Activated T-helper 9 cell treated with anti-CD3 and anti-CD28 coated beads, Interleukin-2, amount 50 U/mL, for 16 hours (primary cell): ENCODE results near the gene SETBP1.

Experiments used
- DNase-seq: peaks from one replicate; pipeline ENCODE4 v3.0.0-alpha.2; 2020; ENCODE audit warnings: low read depth

Gene SETBP1

DNA sequence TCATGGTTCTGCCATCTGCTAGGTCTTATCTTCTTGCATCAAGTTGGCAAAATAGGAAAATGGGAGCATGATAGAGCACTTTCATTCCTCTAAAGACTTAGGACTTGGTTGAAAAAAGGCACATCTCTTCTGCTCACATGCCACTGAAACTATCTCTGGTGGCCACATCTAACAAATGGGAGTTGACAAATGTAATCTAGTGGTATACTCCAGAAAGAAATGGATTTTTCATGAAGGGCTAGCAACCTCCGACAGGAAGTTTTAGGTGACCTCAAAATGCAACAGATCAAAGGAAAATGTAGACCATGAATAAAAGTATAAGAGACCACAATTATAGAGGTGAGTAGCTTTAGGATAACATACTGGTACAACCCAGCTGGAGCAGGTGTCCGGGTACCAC is 224.1 kb downstream of the SETBP1 start:
- no peak for DNase-seq

DNA sequence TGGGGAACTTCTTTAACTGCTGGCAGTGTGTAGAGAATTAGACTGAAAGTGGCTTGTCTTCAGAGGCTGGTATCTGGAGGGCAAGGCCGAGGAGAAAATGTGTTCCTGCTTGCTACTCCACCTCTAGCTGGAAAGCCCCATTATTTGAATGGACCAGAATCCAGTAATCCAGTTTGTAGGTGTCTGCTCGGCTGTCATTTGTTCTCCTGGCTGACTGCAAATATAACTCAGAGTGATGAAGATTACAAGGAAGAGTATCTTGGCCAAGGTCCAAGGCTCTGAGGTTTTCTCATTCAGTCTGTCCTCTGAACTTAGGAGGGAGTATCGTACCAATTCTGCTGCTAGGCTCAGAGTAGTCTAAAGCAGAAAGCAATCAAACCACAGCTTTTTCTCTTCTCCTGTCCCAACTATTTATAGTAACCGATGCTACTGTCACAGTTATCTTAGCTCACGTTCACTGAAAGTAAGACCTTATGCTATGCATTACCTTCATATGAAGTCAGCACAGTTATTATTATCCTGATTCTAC is 228.6 kb downstream of the SETBP1 start:
- no peak for DNase-seq

DNA sequence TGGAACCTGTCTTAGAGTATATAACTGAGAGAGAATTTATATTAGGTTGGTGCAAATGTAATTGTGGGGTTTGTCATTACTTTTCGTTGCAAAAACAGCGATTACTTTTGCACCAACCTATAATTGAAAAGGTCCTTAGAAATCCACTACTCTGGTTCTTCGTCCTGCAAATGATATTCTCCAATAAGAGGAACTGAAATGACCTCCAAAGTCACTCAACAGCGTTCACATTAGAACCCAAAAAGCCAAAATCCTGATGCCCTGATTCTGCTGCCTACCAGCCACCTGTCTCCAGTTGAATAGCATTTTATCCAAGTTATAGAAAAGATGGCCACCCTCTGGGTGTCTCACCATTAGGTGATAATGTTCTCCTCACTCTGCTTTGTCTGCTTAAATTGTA is 230.6 kb downstream of the SETBP1 start:
- DNase-seq = no peak

DNA sequence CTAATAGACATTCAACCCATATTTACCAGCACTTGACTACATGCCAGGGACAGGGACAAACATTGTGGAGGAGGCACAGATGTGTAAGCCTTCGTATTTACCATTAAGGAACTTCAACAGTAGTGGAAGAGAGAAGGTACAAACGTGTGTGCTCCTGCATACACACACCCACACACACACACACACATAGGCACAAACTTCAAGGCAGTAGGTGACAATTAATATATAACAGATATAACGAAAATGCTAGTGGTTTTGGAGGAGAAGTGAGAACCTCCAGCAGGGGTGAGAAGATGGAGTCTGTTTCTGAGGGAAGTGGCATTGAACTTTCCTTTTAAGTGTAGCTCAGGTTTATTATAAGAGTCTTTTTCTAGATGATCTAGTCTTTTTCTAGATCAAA is 231.1 kb downstream of the SETBP1 start:
- DNase-seq = no peak

DNA sequence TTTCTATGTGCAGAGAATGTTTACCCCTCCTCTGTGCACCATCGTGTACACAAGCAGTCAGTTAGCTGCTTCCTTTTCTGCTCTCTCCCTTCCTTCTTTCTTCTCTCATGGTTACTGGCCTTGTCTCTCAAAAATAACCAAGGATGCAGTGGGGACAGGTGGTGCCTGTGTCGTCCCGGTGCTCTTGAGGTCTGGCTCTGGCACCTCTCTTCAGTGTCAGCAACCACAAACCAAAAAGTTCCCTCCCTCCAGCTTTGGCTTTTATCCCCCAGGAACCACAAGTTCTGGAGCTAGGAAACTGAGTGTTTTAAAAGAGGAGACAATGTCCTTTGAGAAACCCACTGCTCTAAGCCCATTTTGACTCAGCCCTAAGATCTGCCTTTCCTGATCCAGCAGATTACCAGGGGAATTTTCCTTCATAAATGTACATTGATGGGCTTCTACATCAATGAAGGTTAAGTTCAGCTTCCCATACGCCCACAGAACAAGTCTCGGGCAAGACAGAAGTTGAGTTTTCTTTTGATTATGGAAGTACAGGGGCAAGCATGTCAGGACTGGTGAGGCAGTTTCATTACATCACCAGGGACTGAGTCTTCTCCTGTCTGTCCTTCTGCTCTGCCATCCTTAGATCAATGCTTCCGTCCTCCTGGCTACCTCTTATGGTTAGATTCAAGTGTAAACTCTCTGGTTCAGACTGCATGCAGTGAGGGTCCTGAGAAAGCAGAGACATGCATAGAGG is 232.2 kb downstream of the SETBP1 start:
- DNase-seq = no peak

DNA sequence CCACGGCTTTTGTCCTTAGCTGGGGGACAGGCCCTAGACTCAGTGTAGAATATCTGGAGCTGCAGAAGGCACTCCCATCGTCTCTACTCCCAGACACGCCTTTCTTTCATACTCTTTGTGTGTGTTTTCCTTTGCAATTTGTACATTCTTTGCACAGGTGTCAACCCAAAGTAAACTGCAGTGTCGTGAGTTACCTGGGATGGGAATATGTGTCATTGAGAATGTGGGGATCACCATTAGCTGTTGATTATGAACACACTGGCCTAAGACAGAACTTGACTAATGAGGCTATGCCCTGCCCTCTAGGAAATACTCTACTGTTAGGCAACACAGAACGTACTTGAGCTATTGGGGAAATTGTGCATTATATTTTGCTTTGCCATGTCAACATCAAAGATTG is 233.3 kb downstream of the SETBP1 start:
- DNase-seq = no peak

DNA sequence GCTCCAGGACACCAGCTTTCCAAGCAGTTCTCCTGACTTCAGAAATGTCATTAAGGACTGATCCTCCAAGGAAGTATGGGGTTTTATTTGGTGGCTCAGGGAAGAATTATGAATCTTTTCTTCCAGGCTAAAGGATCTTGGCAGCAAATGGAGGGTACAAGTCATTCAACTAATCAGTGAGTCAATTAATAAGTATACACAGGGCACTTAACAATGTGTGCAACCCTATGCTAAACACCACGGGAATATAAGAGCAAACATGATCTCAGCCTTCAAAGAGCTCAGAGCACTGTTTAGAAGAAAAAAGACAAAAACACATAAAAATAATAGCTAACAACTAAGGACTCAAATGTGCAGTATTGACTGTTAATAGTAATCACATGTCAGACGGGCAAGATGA is 234.5 kb downstream of the SETBP1 start:
- no peak for DNase-seq

DNA sequence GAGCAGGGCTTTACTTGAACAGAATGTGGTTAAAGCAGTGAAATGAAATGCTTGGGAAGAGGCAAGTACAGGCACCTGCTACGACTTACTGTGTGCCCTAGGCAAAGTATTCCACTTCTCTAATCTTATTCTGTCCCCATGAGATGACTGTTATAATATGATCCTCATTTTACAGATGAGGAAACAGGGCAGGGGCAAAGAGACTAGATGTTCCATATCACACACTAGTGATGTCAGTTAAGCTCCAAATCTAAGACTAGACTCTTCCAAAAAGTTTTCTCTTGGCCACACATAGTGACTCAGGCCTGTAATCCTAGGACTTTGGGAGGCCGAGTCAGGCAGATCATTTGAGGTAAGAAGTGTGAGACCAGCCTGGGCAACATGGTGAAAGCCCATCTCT is 235.0 kb downstream of the SETBP1 start:
- no peak for DNase-seq

DNA sequence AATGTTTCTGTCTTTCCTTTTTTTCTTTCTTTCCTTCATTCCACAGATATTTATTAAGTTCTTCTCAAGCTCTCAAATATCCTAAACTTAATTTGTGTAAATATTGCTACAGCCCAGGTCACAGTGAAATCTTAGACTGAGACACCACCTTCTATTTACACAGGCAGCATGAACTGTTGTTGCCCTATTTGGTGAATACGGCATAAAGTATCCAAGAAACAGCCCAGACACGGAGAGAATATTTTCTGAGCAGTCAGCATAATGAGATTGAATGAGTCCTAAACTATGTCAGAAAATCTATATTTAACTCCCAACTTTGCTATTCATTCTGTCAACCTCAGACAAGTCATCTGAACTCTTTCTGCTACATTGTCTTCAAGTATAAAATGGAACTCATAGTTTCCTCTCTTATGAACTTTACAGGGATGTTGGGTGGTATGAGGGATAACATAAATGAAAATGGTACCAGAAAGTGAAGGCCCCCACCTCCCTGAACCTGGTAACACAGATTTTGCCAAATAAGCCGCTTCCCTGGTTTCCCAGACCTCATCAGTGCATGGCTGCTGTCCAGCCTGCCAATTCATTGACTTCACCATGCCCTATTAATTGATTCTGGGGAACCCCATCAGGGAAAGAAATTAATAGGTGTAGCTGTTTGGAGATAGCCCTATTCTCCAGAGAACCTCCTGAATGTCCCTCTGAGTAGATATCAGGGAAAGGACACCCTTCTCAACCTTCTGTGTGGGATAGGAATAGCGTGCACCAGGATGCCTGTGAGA is 235.9 kb downstream of the SETBP1 start:
- no peak for DNase-seq

DNA sequence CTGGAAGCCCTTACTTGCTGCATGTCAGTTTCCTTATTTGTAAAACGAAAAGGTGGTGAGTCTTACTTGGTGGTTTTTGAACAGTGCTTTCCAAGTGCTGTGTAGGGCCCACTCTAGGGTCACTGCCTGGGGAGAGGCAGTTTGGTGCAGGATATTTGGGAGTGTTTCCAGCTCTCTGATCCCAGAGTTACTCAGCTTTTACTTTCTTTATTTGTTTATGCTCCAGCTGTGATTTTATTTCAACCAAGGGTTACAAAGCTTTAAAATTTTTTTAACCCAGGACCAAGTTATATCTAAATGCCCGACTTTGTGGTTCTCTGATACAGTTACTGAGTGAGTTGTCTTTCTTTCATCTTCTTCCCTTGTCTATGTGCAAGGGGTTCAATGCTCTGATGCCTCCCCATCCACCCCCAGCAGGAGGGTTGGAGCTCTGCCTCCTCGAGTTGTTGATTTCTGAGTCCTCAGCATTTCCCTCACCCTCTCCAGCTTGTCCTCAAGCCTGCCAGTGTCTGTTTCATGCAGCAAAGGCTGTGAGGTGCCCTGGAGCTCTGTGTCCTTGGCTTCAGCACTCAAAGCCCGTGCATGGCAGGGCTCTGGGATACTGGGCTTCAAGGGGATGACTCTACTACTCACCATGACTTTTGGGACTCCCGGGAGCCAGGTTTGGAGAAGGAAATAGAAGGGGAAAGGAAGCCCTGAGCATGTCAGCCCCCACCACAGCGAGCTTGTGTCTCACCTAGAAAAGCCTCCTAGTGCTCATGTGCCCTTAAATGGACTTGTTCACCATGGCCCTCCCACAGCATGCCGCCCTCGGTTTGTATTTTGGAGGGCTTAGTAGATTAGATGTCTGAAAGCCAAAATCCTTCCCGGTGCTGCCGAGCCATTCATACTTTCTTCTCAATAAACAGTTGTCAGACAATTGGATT is 236.8 kb downstream of the SETBP1 start:
- no peak for DNase-seq

DNA sequence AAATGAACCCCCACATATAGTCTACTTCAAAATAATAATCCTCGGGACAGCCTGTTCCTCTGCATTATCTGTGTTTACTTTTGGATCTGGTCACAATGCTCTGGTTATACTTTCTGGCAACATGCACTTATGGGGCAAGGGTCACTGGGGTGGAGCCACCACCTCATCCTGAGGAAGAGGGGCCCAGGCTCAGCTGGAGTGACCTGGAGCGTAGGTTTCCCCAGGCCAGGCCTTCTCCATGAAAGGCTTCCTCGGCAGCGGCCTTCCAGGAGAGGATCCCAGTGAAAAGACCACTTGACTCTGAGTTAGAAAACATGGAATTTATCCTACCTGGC is 237.4 kb downstream of the SETBP1 start:
- DNase-seq = no peak

DNA sequence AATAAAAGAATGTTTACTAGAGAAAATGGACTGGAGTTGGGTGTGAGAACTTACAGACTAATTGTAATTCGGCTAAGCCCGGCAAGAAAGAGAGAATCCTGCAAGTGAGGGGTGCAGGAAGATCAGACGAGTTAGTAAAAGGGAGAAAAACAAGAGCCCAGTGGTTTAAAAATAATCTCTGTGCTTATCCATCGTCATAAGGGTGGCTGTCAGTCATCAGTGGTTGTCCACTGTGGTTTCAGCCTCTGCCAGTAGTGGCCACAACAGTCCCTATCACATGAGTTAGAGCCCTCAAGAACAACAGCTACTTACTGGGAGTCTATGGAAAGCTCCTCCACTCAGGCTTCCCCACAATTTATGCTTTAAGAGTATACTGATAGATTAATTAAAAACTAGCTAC is 239.8 kb downstream of the SETBP1 start:
- no peak for DNase-seq

DNA sequence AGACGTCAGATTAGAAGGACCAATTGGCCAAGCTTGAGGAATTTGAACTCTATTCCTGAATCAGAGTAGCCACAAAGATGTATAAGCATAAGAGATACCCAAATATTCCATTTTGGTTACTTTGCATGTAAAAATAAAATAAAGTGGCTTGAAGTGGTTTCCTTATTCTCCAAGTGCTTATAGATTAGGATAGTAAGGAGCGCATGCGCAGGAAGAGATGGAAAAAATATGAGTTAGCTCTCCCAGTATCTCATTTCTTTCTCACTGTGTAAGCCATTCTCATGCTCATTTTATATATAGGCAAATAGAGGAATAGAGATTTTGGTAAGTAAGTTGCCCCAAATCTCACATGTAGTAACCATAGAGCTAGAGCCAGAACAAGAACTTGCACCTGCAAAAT is 241.3 kb downstream of the SETBP1 start:
- DNase-seq = no peak

DNA sequence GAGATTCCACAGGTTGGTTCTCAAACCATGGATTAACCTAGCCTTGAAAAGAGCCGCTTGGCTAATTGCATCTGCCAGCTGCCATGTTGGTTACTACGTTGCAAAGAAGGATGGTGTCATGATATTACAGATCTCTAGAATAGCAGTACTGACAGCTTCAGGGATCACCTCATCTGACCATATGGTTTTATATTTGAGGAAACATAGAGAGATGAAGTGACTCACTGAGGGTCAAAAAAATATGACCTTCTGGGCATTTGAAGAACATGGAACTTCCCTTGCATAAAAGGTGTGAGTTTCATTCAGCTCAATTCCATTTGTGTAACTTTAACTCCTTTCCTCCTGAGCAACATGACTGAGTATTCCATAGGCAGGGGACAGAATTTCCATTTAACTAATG is 242.3 kb downstream of the SETBP1 start:
- DNase-seq = no peak

DNA sequence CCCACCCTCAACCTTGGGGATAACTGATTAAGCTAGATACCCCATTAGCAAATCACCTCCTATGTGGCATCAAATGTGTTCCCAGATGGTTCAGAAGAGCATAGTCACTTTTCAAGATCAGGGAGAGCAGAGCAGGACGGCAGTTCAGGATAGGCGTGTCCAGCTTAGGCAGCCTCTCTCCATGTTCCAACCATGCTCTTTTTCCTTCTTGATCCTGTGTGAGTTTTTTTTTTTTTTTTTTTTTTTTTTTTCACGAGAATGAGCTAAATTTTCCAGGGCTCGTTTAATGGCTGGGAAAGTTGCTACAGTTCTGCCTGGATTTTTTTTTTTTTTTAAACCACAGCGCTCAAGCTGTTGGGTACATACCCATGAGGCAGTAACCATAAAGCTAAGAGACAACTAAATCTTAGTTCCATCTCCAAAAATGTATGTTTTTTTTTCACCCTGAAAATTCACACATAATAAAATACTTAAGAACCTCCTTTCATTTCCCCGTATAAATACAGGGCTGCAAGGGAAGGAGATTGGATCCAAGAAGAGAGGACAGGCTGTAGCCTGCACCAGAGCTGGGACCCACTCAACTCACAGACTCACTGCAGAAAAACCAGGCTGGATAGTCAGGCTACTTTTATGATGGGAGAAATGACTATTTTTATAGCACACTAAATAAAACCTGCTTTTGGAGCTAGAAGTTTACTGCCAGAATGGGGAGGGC is 244.3 kb downstream of the SETBP1 start:
- no peak for DNase-seq

DNA sequence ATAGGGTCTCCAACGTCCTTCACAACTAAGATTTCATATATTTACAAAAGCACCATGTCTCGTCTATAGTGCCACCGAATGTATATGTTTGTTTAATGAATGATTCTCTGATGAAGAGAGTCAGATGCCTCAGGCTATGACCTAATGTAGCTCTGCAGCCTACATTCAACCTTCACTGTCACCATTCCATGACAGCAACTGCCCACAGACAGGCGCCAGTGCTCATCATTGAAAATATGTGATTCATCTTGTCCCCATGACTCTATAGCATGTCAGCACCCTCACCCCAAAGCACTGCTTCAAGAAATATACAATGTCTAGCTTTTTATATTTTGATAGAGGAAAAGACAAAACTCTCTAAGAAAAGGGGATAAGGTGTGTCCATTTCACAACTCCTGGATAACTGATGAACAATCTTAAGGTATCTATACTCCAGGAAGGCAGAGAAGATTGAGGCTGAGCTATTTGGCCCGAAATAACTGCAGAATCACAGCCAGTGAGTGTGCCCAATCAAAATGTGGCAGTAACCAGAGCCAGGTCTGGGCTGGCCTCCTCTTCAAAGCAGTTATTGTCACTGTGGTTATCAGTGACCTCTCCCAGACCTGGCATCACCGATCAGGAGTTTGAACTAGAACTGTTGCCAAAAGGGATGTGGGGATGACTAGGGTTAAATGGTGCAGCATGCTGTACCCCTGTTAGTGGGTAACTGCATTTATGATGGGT is 246.6 kb downstream of the SETBP1 start:
- no peak for DNase-seq

DNA sequence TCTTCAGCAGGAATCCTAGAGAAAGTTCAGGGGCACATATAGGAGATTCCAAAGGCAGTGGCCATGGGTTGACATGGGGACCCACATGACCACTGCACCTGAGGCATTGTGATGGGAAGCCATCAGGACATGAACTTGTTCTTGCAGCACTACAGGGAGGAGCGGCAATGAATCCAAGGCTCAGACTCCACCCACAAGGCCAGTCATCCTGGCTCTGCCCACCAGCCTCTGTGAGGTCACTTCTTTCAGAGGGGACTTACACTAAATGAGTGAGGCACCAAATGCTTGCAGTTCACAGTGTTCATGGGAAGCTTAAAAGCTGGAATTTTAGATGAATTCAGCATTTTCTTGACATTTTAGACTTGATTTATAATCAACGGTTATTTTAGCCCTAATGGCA is 254.2 kb downstream of the SETBP1 start:
- DNase-seq = no peak

DNA sequence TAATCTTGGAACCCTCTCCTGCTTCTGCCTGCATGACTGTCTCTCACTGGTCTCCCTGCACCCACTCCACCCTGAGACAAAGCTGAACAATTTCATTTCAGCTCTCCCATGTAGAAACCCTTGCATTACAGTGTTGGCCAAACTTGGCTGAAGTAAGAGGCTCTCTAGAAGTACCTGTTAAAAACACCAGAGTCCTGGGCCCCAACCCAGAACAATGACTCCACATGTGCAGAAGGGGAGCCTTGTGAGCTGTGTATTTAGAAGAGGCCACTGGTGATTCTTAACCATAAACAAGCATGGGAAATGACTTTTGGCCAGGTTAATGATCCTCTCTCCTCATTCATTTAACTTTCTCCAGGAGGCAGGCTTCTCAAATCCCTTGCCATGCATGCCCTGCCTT is 254.8 kb downstream of the SETBP1 start:
- no peak for DNase-seq

DNA sequence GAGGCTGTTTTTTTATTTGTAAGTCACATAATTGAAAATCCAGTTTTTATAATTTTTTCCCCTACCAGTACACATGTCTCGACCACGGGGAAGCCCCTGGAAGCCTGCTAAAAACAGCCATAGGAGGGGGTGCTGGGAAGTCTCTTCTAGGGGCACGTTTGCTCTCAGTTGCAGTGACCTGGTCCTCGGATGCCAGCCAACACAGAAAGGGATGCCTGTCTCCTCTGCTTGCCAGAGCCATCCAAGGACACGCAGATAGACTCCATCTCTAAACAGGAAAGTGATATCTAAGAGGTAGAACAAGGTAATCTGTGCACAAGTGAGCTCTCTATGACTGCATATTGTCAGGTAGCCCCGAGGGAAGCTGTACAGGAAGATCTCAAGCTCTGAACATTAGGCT is 255.8 kb downstream of the SETBP1 start:
- DNase-seq = no peak

DNA sequence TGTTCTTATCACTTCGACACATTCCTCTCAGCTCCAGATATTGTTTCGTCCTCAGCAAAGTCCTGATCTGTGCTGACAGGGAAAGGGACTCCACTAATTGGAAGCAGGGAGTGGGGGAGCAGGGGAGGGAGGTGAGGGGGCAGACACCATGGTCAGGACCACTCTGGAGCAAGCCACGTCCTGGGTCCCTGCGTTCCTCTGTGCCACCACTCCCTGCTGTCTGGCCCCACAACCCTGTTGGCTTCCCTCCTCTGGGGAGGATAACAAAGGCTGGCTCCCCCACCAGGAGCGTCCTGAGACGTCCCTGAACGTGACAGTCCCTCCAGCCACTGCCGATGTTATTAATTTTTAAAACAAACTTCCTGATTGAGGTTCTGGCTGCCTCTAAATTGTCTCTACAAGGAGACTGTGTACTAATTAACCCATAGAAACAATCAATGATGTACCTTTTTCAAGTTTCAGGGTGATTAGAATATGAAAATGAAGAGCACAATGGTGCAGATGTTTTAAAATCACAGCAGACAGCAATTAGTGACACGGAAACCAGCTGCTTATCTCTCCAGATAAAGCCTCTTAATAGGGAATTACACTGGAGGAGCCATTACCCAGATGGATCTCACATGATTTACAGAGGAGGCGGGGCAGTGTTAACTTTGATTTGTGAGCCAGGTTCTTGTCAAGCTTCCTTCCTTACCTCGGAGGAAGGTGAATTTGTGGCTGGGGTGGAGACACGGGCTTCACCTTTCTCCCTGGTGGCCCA is 257.5 kb downstream of the SETBP1 start:
- no peak for DNase-seq
